Upper lobe of left lung (tissue), 6 donors: ENCODE data around the gene EVA1A. TPM values are rescaled to one million over a fixed set of nuclear protein-coding genes. Genes with fewer than 3 reads are reported as not detected.
A peak's percentile ranks its signal among the peaks of the same experiment; 100 is the strongest.
"Not testable (repeated sequence)": the region's sequence is repeated elsewhere in the genome, so short reads cannot be mapped to it uniquely, and the experiment has no call there.

Experiments
- ATAC-seq, 2 donors: fragments of 200-7000 bp; cut with Tn5 transposase; one replicate each; pipeline ENCODE4 v1.9.1; 2022; ENCODE audit warnings: mild to moderate bottlenecking in 2 of 2, moderate library complexity in 2 of 2; ENCODE audit not compliant: low FRiP score in 2 of 2
- DNase-seq, 2 donors: peaks; one replicate each; pipeline ENCODE4 v3.0.0-alpha.2; 2019 to 2020
- H3K27ac ChIP-seq, 4 donors: fragments of 200-600 bp; sonication (generic); one replicate each; pipeline ENCODE4 v1.5.1; 2016 to 2019
- H3K27me3 ChIP-seq, 4 donors: fragments of 200-600 bp; sonication (generic); one replicate each; pipeline ENCODE4 v1.5.1; 2017 to 2019
- H3K36me3 ChIP-seq, 4 donors: fragments of 200-600 bp; sonication (generic); one replicate each; pipeline ENCODE4 v1.5.1; 2016 to 2019
- H3K4me1 ChIP-seq, 4 donors: fragments of 200-600 bp; sonication (generic); one replicate each; pipeline ENCODE4 v1.5.1; 2018 to 2019
- H3K4me3 ChIP-seq, 4 donors: fragments of 200-600 bp; sonication (generic); one replicate each; pipeline ENCODE4 v1.5.1; 2017 to 2019; ENCODE audit warnings: mild to moderate bottlenecking in 2 of 4, moderate library complexity in 1 of 4
- H3K9me3 ChIP-seq, 4 donors: fragments of 200-600 bp; sonication (generic); one replicate each; pipeline ENCODE4 v1.5.1; 2018 to 2019
- CTCF ChIP-seq, 6 experiments: fragments of 450-650 bp in 4 of 6; fragments of 200-600 bp in 2 of 6; sonication (generic) in 2 of 6; IDR thresholded peaks; one replicate each; pipeline ENCODE4 v1.5.1; 2016 to 2019; ENCODE audit warnings: antibody characterized with exemption in 6 of 6
- EP300 ChIP-seq, 4 donors: sonication (generic); formaldehyde crosslinking; IDR thresholded peaks; one replicate each; pipeline ENCODE4 v1.5.1; 2017; ENCODE audit warnings: antibody characterized with exemption in 4 of 4, control low read depth in 2 of 4
- POLR2A ChIP-seq, 4 donors: fragments of 450-650 bp; IDR thresholded peaks; one replicate each; pipeline ENCODE4 v1.5.1; 2016 to 2017; ENCODE audit warnings: antibody characterized with exemption in 4 of 4, mild to moderate bottlenecking in 2 of 4
- POLR2AphosphoS5 ChIP-seq, 2 donors: sonication (generic); formaldehyde crosslinking; IDR thresholded peaks; one replicate each; pipeline ENCODE4 v1.5.1; 2017; ENCODE audit warnings: antibody characterized with exemption in 2 of 2
- WGBS, 2 donors: methylation state at CpG; one replicate each; pipeline ENCODE4 v1.1.5; 2017 to 2018; 5-methylcytosine and 5-hydroxymethylcytosine counted together
- total RNA-seq, 6 donors: library from RNA; depleted of rRNA in 4 of 6; stranded (reverse); fragments of >200 nt in 4 of 6; gene quantifications; one replicate each; pipeline versions ENCODE4 v1.1.0 to v1.2.1, GENCODE V29; 2016 to 2021
- donor health status: DM: no; HTN: no; CAD: no; lungs with moderate emphysema.
- donor health status: DM: no; HTN: yes; CAD: no; lungs with severe emphysema.

Gene EVA1A
- total RNA-seq, 6 donors from 2014 or later, result 30.4 to 96.9 (median 55.0) TPM

- ATAC-seq (no peak), DNase-seq (no peak)
- Histone ChIP-seq H3K27me3 (no peaks in the 10 kb centered on the region), H3K4me1 (no peaks in the 10 kb centered on the region), H3K9me3 (no peaks in the 10 kb centered on the region), H3K36me3 (no peaks in the 10 kb centered on the region), H3K27ac (no peak overlapping the region), H3K4me3 (no peak overlapping the region)
- TF ChIP-seq POLR2A (IDR thresholded peaks at IDR 0.05) (no peak), CTCF (IDR thresholded peaks at IDR 0.05) (no peak), EP300 (IDR thresholded peaks at IDR 0.05) (no peak)
- WGBS, 2 donors, result 93 to 95% methylated on average over 6 of the region's 6 CpGs
These were observed 66.5 kb downstream of the EVA1A start for GRCh38 chr2:75494137-75494769.

- TF ChIP-seq POLR2A (IDR thresholded peaks at IDR 0.05), result no peak
- no peak for TF ChIP-seq CTCF (IDR thresholded peaks at IDR 0.05)
- H3K9me3 ChIP-seq, result no peaks in the 10 kb centered on the region
- WGBS, 2 donors, result 91% methylated on average over 24 to 25 of the region's 25 CpGs
- DNase-seq (peak in 1 of 2 donors; percentile 83), ATAC-seq (no peak)
- H3K27me3 ChIP-seq, result no peaks in the 10 kb centered on the region
- no peak overlapping the region for H3K4me3 ChIP-seq
- H3K27ac ChIP-seq, result no peak overlapping the region
- H3K36me3 ChIP-seq, result no peaks in the 10 kb centered on the region
- no peaks in the 10 kb centered on the region for H3K4me1 ChIP-seq
These were observed 67.5 kb downstream of the EVA1A start for GRCh38 chr2:75493230-75493629.

- Histone ChIP-seq H3K4me3 (no peak overlapping the region), H3K4me1 (no peaks in the 10 kb centered on the region), H3K27me3 (no peaks in the 10 kb centered on the region), H3K36me3 (no peaks in the 10 kb centered on the region), H3K27ac (no peak overlapping the region), H3K9me3 (no peaks in the 10 kb centered on the region)
- DNase-seq (no peak), ATAC-seq (no peak)
- TF ChIP-seq EP300 (IDR thresholded peaks at IDR 0.05) (no peak), POLR2A (IDR thresholded peaks at IDR 0.05) (no peak), POLR2AphosphoS5 (IDR thresholded peaks at IDR 0.05) (no peak), CTCF (IDR thresholded peaks at IDR 0.05) (no peak)
- 57 to 68% methylated on average over 4 of the region's 4 CpGs for WGBS, 2 donors
These were observed 69.5 kb downstream of the EVA1A start for GRCh38 chr2:75491129-75491753.

- no peaks in the 10 kb centered on the region for H3K9me3 ChIP-seq
- H3K27ac ChIP-seq, result no peak overlapping the region
- H3K4me3 ChIP-seq, result no peak overlapping the region
- no peaks in the 10 kb centered on the region for H3K27me3 ChIP-seq
- DNase-seq, result no peak
- 81 to 89% methylated on average over 2 of the region's 2 CpGs for WGBS, 2 donors
- TF ChIP-seq POLR2AphosphoS5 (IDR thresholded peaks at IDR 0.05), result no peak
- TF ChIP-seq POLR2A (IDR thresholded peaks at IDR 0.05), result no peak
- no peaks in the 10 kb centered on the region for H3K4me1 ChIP-seq
- no peak for ATAC-seq
- no peaks in the 10 kb centered on the region for H3K36me3 ChIP-seq
These were observed 71.0 kb downstream of the EVA1A start for GRCh38 chr2:75489721-75490120.

GRCh38 chr2:75488157-75488556 lies 72.6 kb downstream of the EVA1A start:
- H3K36me3 ChIP-seq, result no peaks in the 10 kb centered on the region
- no peak for DNase-seq
- no peak for ATAC-seq
- no peak overlapping the region for H3K27ac ChIP-seq
- 85 to 90% methylated on average over 1 of the region's 1 CpG for WGBS, 2 donors
- H3K27me3 ChIP-seq, result no peaks in the 10 kb centered on the region
- H3K9me3 ChIP-seq, result no peaks in the 10 kb centered on the region
- no peak overlapping the region for H3K4me3 ChIP-seq
- H3K4me1 ChIP-seq, result no peaks in the 10 kb centered on the region
- TF ChIP-seq POLR2AphosphoS5 (IDR thresholded peaks at IDR 0.05), result no peak
- no peak for TF ChIP-seq CTCF (IDR thresholded peaks at IDR 0.05)
- no peak for TF ChIP-seq EP300 (IDR thresholded peaks at IDR 0.05)
- no peak for TF ChIP-seq POLR2A (IDR thresholded peaks at IDR 0.05)

GRCh38 chr2:75486735-75487134 lies 74.0 kb downstream of the EVA1A start:
- not testable (repeated sequence) for DNase-seq, H3K27me3 ChIP-seq, H3K27ac ChIP-seq, H3K9me3 ChIP-seq, ATAC-seq, H3K4me1 ChIP-seq, H3K4me3 ChIP-seq, H3K36me3 ChIP-seq
- WGBS, 2 donors, result 97 to 98% methylated on average over 2 of the region's 2 CpGs
